Activated T-cell treated with anti-CD3 and anti-CD28 coated beads for 4 hours (primary cell): Measurements from ENCODE around the gene RPS6KL1.

Experiments used
- DNase-seq: peaks from one replicate; pipeline ENCODE4 v3.0.0-alpha.2; 2020

Gene RPS6KL1

DNA sequence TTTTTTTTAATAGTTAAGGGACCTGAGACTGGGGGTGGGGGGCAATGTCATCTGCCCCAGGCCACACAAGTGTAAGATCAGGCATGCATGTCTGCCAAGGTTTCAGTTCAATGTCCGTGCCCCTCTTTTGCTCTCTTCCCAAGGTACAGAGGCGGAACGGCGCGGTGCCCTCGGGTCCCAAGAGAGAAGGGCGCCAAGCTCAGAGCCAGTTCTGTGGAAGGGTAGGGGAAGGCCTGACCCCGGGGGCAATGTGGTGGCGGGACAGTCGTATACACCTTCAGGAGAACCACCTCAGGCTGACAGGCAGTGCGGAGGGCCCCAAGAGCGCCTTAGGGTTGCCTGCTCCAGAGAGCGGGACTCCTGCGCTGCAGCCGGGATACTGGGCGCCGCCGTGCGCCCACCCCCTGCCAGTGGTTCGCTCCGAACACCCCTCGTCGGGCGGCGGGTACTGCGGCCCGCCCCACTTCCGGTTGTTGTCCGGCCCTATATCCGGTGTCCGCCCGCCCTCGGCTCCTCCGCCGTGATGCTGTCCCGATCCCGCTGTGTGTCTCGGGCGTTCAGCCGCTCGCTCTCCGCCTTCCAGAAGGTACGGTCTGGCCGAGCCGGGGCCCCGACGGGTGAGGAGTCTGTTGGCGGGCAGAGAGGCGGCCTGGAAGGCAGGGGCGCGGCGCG is 41.5 kb downstream of the RPS6KL1 start, which contains the start of gene DLST:
Gene DLST (plus strand): TSS at position 486 of the 672 bp plus-strand sequence. CDS start 38 bp downstream, at position 524.
- DNase-seq, result peak; percentile 74

- DNase-seq, result no peak
These were observed 43.5 kb downstream of the RPS6KL1 start for GRCh38 chr14:74879427-74880182.

DNA sequence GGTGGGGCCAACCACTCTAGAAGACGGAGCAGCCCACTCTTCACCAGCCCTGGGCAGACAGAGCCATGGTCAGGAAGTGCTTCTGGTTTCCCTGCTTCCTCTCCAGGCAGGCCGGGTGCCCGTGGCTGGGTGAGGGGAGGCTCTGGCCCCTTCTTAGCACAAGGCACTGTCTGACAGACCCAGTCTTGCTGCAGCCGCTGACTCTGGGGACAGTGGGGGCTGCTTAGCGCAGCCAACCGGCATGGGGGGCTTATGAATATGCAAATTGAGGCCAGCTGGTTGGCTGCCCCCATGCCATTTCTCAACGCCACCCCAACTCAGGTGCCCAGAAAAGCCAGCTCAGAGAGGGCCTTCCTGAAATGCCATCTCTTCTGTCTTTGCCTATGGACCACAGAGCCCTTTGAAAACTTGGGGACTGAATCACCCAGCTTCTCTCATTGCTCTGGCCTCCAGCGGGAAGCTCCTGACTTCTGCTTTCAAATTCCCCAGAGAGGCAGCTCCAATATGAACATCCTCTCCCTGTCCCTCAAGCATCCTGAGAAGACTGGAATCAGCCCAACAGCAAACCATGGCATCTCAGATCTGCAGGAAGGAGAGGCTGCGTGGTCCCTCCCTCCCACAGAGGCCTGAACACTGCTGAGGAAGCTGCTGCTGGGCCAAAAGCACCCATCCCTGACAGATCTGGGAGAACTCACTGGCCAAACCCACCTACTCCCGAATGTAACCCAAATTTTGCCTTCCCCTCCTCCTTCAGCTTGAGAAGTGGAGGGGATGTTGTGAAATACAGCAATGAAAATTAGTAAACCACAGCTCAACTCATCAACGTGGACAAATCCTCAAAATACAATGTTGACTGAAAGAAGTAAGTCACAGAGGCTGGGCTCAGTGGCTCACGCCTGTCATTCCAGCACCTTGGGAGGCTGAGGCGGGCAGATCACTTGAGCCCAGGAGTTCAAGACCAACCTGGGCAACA is 46.8 kb downstream of the RPS6KL1 start, which contains the start of gene PROX2:
Gene PROX2 (minus strand): TSS at position 205 of the 973 bp plus-strand sequence. CDS start 12,311 bp downstream, outside the sequence.
- DNase-seq, result no peak

GRCh38 chr14:74875204-74875603 is 47.9 kb downstream of the RPS6KL1 start:
- no peak for DNase-seq

DNA sequence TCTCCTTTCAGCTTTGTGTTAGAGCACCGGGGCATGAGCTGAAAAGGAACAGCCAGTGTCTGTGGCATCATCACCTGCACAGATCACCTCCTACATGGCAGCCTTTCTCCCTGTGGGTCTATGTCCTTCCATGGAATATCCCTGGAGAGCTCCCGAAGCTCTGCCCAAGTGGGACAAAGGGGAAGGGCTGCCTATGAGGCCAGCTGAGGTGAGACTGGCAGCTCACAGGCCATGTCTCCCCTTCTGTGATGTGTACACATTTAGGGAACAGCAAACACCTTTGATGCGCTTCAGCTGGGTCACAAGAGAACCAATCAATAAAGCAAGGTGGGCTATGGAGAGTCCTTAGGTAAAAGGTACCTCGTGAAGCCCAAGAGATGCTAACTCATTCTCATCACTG is 51.2 kb downstream of the RPS6KL1 start:
- DNase-seq, result no peak

DNA sequence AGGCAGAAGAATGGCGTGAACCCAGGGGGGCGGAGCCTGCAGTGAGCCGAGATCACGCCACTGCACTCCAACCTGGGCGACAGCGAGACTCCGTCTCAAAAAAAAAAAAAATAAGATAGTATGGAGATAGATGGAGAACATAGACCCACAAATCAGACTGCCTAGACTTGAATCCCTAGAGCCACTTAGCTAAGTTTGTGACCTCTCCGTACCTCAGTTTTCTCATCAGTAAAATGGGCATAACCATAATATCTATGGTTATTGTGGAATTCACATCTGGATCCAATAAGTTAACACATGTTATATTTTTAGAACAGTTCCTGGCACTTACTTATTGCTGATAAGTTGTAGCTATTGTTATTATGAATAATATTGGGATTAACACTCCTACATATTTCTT is 54.3 kb downstream of the RPS6KL1 start:
- no peak for DNase-seq

GRCh38 chr14:74867673-74868072 is 55.4 kb downstream of the RPS6KL1 start:
- no peak for DNase-seq

DNA sequence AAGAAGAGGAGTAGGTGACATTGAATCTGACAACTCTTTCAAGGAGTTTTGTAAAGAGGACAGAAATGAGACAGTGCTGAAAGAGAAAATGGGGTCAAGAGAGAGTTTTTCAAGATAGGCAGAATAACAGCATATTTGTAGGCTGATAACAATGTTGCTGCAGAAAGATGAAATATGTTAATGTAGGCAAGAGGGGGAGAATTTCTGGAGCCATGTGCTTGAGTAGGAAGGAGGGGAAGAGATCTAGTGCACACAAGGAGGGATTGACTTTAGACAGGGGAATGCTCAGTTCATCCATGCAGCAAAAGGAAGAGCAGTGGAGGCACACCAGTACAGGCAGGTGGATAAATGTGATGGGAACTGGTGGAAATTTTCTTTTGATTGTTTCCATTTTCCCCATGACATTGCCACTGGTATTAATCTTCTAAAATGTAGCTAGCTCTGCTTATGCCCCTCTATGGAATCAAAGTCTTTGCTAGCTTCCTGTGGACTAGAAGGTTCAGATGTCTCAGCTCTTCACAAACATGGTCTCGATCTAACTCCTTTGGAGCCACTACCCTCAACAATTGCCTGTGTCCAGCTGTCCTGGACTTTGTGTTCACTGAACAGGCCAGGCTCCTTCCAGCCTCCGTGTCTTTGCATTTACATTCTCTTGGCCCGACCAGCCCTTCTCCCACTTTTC is 56.2 kb downstream of the RPS6KL1 start:
- DNase-seq, result no peak

DNA sequence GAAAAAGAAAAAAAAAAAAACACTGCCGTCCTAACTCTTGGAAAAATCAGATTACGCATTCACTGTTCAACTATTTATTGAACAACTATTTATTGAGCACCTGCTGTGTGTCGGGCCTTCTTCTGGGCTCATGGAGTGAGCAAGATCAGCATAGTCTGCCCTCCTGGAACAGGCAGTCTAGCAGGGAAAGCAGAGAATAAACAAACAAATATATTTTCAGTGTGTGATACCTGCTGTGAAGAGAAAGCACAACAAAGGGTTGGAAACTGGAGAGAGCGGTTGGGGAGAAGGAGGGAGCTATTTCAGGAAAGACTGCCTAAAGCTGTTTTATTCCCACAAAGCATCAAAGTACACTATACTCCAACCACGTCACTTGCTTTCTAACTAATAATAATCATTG is 57.9 kb downstream of the RPS6KL1 start:
- no peak for DNase-seq

DNA sequence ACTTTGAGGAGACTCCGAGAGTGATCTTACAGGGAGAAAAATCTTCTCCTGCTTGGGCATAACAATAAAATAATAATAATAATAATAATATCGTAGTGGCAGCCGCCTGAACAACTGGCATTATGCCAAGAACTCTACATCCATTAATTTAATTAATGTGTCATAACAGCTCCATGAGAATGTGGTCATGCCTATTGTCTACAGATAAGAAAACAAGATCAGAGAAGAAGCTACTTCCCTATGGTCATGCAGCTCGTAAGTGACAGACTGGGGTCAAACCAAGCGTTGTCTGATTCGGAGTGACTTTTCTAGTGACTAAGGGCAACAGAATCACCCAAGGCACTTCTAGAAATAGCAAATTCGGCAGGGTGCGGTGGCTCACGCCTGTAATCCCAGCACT is 58.9 kb downstream of the RPS6KL1 start:
- no peak for DNase-seq

DNA sequence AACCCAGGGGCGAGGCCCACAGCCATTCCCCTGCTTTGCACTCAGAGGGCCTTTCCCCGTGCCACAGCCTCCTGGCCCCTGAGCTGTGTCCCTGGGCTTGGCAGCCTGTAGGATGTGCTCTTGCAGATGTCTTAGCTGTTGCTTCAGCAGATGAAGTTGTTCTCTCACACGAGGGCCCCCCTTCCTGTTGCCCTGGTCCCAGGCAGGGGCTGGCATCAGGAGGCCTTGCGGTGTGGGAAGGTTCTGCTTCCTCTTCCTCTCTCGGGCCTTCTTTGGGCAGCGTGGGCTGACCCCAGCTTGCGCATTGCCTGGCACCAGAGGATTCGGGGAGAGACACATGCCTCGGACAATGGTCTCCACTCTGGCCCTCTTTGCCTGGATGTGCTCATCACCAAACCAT is 59.8 kb downstream of the RPS6KL1 start:
- DNase-seq, result no peak

- no peak for DNase-seq
These were observed 61.3 kb downstream of the RPS6KL1 start for GRCh38 chr14:74861734-74862090.

DNA sequence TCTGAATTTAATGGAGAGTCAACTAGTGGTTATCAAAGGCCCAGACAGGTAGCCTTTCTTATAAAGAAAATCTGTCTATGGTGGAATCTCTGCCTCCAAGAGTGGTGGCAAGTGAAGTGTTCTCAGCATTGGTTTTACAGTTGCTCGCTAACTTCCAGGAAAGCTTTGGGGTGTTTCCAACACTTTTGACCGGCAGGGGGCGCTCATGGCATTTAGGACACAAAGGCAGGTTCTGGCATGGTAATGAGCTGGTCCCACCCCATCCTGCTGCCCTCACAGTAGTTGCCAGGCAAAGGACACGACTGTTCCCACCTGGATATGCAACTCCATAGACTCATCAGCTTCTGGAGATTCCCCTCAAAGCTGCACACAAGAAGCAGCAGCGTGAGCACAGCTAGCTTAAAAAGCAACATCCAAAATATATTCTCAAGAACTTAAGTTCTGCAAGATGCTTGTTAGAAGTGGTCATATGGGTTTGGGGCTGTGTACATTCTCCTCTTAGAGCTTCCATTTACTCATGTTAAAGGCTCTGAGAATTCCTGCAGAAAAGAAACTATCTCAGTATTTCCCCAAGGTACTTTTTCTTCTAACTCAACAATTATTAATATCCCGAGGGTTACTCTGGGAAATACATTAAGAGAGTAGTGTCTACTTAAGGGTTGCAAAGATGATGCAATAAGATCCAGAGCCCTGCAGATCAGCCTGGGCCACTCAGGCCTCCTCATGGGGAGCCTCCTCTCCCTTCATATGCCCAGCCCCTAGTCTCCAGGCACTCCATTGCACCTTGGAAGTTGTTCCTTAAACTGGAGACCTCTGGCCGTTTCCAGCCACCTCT is 61.9 kb downstream of the RPS6KL1 start:
- DNase-seq, result peak; percentile 93

DNA sequence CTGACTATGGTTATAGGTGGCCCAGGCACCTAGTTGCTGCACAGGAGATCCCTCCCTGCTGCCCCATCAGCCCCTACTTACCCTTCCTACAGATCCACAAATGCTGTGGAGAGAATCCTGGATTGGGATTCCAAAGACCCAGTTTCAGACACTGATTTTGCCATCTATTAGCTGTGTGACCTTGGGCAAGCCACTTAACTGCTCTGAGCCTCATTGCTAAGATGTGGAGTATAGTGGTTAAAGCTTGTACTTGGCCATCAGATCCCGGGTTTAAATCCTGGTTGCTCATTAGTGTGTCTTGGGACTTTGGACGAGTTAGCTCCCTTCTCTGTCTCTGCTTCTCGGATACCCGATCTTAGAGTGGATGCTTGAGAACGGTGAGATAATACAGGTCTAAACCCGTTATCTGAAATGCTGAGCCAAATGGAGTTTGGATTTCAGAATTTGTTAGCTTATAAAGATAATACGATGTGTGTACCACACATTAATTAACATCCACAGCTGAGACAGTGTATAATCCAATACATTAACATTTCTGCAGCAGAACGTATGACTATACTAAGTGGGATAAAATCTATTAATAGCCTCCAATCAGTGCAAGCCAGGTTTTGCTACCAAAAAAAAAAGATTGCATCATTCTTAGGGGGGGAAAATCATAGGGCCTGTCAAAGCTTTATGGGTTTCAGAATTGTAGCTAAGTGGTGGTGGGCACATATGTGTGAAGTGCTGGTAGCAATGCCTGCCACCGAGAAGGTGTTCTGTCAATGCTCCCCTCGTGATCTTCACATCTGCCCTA is 63.1 kb downstream of the RPS6KL1 start:
- no peak for DNase-seq

DNA sequence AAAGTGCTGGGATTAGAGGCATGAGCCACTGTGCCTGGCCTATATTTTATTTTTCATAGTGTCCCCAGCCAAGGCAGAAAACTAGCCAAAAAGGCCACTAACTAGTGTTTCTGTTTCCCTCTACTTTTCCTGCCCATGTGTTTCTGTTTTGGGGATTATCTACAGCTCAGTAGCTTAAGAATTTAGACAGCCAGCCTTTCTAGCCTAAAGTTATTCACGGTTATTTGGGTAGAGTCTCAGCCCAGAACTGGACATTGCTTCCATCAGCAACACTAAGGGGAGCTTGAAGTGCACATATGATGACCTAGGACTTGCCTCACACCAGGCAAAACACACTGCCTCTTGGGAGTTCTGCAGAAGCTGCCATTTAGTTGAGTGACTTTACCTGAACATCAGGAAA is 65.0 kb downstream of the RPS6KL1 start:
- DNase-seq, result no peak

GRCh38 chr14:74856366-74856765 is 66.7 kb downstream of the RPS6KL1 start:
- no peak for DNase-seq

DNA sequence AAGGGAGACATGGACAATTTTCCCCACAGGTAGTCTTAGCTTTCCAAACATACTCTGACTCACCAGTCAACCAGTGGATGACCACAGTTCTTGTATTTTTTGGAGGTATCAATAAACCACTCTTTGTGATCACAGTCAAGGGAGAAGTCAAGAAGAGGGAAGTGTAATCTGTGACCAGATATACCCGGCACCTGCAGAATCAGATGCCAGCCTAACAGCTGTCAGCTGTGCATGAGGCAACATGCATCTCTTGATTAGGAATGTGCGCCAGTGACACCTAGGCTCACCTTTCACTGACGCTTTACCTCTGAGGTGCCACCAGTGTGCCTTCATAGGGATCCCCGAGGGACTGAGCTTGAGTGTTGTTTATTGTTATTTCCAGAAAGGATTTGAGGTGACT is 67.1 kb downstream of the RPS6KL1 start:
- no peak for DNase-seq

- no peak for DNase-seq
These were observed 68.0 kb downstream of the RPS6KL1 start for GRCh38 chr14:74855021-74855420.
